Smooth muscle cell (in vitro differentiated cells): ENCODE measurements around the gene AKNA. TPM values are rescaled to one million over a fixed set of nuclear protein-coding genes. Genes with fewer than 3 reads are reported as not detected.

ENCODE experiments used
- DNase-seq: peaks from one replicate; lab custom pipeline; 2025; ENCODE audit not compliant: unreplicated experiment; lab: John Stamatoyannopoulos, UW
- H2AFZ ChIP-seq: fragments of 200-600 bp; sonication (generic); 2 replicates; pipeline ENCODE4 v1.6.0; 2016; ENCODE audit warnings: antibody characterized with exemption, low read depth, mild to moderate bottlenecking
- H3F3A ChIP-seq: fragments of 200-600 bp; sonication (generic); 2 replicates; pipeline ENCODE4 v1.6.0; 2017; ENCODE audit warnings: antibody characterized with exemption, low read depth
- H3K27ac ChIP-seq: fragments of 200-600 bp; sonication (generic); 2 replicates; pipeline ENCODE4 v1.5.1; 2016; ENCODE audit warnings: low read depth, mild to moderate bottlenecking
- H3K27me3 ChIP-seq: fragments of 200-600 bp; sonication (generic); 2 replicates; pipeline ENCODE4 v1.6.1; 2016; ENCODE audit warnings: low read depth, mild to moderate bottlenecking
- H3K36me3 ChIP-seq: fragments of 200-600 bp; sonication (generic); 2 replicates; pipeline ENCODE4 v1.5.1; 2016; ENCODE audit warnings: low read depth
- H3K4me1 ChIP-seq: fragments of 200-600 bp; sonication (generic); 2 replicates; pipeline ENCODE4 v1.5.1; 2016; ENCODE audit warnings: low read depth
- H3K4me2 ChIP-seq: fragments of 200-600 bp; sonication (generic); 2 replicates; pipeline ENCODE4 v1.6.0; 2016; ENCODE audit warnings: mild to moderate bottlenecking
- H3K4me3 ChIP-seq: fragments of 200-600 bp; sonication (generic); 2 replicates; pipeline ENCODE4 v1.5.1; 2016; ENCODE audit warnings: mild to moderate bottlenecking
- H3K79me2 ChIP-seq: fragments of 200-600 bp; sonication (generic); 2 replicates; pipeline ENCODE4 v1.6.0; 2016; ENCODE audit warnings: low read depth, mild to moderate bottlenecking
- H3K9ac ChIP-seq: fragments of 200-600 bp; sonication (generic); 2 replicates; pipeline ENCODE4 v1.6.0; 2016; ENCODE audit warnings: low read depth
- H3K9me3 ChIP-seq: fragments of 200-600 bp; sonication (generic); replicated peaks from 2 replicates; pipeline ENCODE4 v1.5.1; 2016; ENCODE audit warnings: low read depth
- H4K20me1 ChIP-seq: fragments of 200-600 bp; sonication (generic); 2 replicates; pipeline ENCODE4 v1.6.0; 2016; ENCODE audit warnings: low read depth
- WGBS: methylation state at CpG from one replicate; pipeline ENCODE4 v1.1.7; 2016; ENCODE audit warnings: low lambda C conversion rate; 5-methylcytosine and 5-hydroxymethylcytosine counted together
- polyA plus RNA-seq: library from polyadenylated mRNA; unstranded; fragments of >200 nt; fragmentation: Nextera tagmentation; extraction: Ambion mirVana; gene quantifications from 2 replicates; pipeline ENCODE4 v1.2.1, GENCODE V29; 2016
- total RNA-seq: library from RNA; depleted of rRNA; stranded (reverse); fragments of >200 nt; gene quantifications from 2 replicates; pipeline ENCODE4 v1.2.3, GENCODE V29; 2014
- TF ChIP-seq, protein P1 (sequence below): fragments of 200-600 bp; sonication (generic); IDR thresholded peaks from 2 replicates; pipeline ENCODE4 v1.5.1; 2017; ENCODE audit warnings: borderline replicate concordance, mild to moderate bottlenecking, antibody characterized with exemption; ENCODE audit not compliant: insufficient read depth, poor library complexity, severe bottlenecking

Gene AKNA
- total and polyA plus RNA-seq, 2 experiments from 2014 or later, result 3.2 to 4.7 TPM

DNA sequence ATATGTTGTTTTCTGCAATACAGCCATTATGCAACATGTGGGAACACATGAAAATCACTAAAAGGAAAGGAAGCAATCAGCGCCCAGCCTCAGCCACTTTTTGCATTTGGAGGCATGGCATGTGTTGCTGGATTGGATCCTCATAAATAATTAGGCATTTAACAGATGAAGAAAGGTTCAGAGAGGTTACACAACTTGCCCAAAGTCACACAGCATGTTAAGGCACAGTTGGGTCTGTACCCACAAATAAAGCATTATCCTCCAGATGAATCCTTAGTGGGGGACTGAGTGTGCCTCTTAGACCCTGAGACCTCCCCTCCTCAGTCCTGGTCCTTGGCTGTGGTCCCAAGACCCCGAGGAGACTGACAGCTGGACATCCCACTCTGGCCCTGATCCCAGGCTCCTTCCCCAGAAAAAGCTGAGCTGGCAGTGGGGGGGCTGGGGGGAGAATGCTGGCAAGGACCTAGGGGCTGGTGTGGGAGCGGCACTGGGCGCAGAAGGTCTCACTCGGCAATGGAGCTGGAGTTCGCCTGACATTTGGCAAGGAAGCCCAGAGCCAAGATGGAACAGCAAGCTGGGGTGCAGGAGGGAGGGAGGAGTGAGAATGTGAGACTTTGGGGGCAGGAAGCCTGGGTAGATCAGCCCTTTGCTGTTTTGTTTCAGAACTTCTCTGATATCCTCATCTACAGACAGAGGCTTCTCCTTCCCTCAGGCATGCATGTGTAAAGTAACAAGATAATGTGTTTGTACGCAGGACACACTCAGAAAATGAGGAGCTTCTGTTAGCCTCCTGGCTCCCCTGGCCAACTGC lies 6.9 kb upstream of the AKNA start:
- Histone ChIP-seq H3K4me2 (no peak overlapping the region), H2AFZ (no peak overlapping the region), H3K9ac (no peak overlapping the region), H3F3A (peaks cover 14% of the 10 kb centered on the region), H3K9me3 (no peaks in the 10 kb centered on the region), H3K36me3 (no peaks in the 10 kb centered on the region), H3K27ac (no peak overlapping the region), H3K4me1 (peaks cover 8% of the 10 kb centered on the region), H3K27me3 (no peaks in the 10 kb centered on the region), H3K4me3 (no peak overlapping the region), H3K79me2 (peaks cover 42% of the 10 kb centered on the region), H4K20me1 (no peaks in the 10 kb centered on the region)
- DNase-seq, result no peak
- TF ChIP-seq, protein P1, sequence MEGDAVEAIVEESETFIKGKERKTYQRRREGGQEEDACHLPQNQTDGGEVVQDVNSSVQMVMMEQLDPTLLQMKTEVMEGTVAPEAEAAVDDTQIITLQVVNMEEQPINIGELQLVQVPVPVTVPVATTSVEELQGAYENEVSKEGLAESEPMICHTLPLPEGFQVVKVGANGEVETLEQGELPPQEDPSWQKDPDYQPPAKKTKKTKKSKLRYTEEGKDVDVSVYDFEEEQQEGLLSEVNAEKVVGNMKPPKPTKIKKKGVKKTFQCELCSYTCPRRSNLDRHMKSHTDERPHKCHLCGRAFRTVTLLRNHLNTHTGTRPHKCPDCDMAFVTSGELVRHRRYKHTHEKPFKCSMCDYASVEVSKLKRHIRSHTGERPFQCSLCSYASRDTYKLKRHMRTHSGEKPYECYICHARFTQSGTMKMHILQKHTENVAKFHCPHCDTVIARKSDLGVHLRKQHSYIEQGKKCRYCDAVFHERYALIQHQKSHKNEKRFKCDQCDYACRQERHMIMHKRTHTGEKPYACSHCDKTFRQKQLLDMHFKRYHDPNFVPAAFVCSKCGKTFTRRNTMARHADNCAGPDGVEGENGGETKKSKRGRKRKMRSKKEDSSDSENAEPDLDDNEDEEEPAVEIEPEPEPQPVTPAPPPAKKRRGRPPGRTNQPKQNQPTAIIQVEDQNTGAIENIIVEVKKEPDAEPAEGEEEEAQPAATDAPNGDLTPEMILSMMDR, result no peak
- 81% methylated on average over 7 of the region's 7 CpGs for WGBS

DNA sequence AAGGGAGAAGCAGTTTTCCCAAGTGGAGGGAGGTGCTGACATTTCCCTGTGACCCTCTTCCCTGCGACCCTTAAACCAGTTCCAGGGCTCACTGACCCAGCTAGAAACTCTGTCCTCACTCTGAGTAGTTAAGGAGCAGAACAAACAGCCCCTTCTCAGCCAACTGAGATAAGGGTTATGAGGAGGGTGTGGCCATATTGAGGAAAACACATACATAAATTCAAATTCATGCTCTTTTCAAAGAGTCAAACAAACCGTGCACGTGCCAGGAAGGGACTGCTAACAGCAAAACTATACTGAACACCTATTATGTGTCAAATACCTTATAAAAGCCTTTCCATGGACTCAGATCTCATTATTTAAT lies 4.9 kb upstream of the AKNA start:
- H3K4me2 ChIP-seq, result no peak overlapping the region
- H3K4me1 ChIP-seq, result peaks cover 11% of the 10 kb centered on the region
- peaks cover 42% of the 10 kb centered on the region for H3K79me2 ChIP-seq
- H3K27ac ChIP-seq, result no peak overlapping the region
- no peak overlapping the region for H2AFZ ChIP-seq
- no peaks in the 10 kb centered on the region for H3K9me3 ChIP-seq
- no peak overlapping the region for H3K9ac ChIP-seq
- no peaks in the 10 kb centered on the region for H3K36me3 ChIP-seq
- no peaks in the 10 kb centered on the region for H4K20me1 ChIP-seq
- no peak overlapping the region for H3K4me3 ChIP-seq
- H3K27me3 ChIP-seq, result no peaks in the 10 kb centered on the region
- DNase-seq, result no peak
- H3F3A ChIP-seq, result peaks cover 20% of the 10 kb centered on the region
- TF ChIP-seq, protein P1, result no peak
- 79% methylated on average over 3 of the region's 3 CpGs for WGBS

DNA sequence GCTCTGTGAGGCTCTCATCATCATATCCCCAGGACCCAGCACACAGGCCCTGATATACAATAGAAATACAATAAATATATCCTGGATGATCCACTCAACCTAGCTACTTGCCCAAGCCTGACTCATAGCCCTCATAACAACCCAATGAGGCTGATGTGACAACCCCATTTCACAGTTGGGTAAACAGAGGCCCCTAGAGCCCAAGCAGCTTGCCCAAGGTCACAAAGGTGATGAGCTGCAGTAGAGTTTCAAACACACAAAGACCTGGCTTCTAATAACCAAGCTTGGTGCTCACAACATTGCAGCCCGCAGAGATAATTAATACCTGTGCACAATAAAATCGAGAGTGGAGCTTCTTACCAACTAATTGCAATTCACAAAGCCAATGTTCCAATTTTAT lies 3.2 kb upstream of the AKNA start:
- 89% methylated on average over 2 of the region's 2 CpGs for WGBS
- H3K4me1 ChIP-seq, result peaks cover 21% of the 10 kb centered on the region
- no peak overlapping the region for H3K4me2 ChIP-seq
- no peak overlapping the region for H2AFZ ChIP-seq
- H3F3A ChIP-seq, result peaks cover 9% of the 10 kb centered on the region
- no peak overlapping the region for H3K9ac ChIP-seq
- TF ChIP-seq, protein P1, result no peak
- H3K79me2 ChIP-seq, result peaks cover 40% of the 10 kb centered on the region
- DNase-seq, result no peak
- no peaks in the 10 kb centered on the region for H3K27me3 ChIP-seq
- H3K9me3 ChIP-seq, result no peaks in the 10 kb centered on the region
- H4K20me1 ChIP-seq, result no peaks in the 10 kb centered on the region
- no peak overlapping the region for H3K4me3 ChIP-seq
- H3K36me3 ChIP-seq, result no peaks in the 10 kb centered on the region
- no peak overlapping the region for H3K27ac ChIP-seq
